ENCODE results near the gene AFDN.

Gene AFDN

DNA sequence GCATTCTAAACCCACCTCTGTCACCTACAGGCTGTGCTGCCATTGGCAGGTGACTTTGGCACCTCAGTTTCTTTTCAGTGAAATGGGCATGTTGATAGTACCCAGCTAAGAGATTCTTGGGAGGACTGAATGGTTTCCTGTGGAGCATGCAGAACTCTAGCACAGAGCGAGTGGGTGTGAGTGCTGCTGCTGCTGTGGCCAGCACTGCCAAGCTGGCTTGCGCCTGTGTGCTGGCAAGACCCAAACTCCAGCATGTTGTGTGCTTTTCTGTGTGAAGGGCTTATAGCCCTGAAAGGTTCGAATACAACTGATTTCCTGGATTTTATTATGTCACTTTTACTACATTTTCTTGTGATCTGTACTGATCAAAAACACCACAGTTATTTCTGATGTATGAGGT lies 92.6 kb downstream of the AFDN start:
- no peak for DNase-seq

- DNase-seq, result no peak
Measured at GRCh38 chr6:167920165-167920564, 93.5 kb downstream of the AFDN start.

DNA sequence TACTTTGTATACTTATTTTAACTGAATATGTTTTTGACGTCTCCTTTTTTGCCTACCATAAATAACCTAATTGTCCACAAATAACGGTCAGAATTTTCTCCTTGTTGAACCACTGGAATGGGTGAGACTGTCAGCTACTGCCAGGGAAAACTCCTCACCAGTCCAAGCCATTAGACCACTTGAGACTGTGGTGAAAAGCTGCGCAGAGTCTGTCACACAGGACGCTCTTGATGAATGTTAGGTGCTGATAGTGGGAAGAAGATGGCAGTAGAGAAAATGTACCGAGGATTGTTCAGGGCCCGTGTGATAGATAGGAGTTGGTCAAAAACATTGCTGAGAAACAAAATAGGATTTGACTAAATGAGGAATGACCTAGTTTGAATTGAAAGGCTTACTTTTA lies 95.1 kb downstream of the AFDN start:
- DNase-seq, result no peak

DNA sequence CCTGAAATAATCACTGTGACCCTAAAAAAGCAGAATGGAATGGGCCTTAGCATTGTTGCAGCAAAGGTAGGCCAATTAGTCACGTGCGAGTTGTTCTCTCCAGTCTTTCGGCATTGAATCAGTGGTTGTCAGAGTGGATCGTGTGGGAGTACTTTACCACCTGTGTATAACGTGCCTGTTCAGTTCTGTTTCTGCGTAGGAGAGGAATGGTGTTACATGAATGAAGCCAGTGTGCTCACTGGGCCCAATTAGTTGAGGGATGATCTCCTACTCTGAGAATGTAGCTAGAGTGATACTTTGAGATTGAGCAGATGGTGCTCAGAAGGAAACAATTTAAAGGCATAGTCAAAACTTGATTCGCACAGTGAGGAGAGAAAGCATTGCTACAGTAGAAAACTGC lies 98.3 kb downstream of the AFDN start:
- no peak for DNase-seq

GRCh38 chr6:167927246-167927645 lies 100.5 kb downstream of the AFDN start:
- no peak for DNase-seq

- no peak for DNase-seq
Measured at GRCh38 chr6:167928111-167928510, 101.4 kb downstream of the AFDN start.

- DNase-seq, result no peak
Measured at GRCh38 chr6:167930295-167930694, 103.6 kb downstream of the AFDN start.

DNA sequence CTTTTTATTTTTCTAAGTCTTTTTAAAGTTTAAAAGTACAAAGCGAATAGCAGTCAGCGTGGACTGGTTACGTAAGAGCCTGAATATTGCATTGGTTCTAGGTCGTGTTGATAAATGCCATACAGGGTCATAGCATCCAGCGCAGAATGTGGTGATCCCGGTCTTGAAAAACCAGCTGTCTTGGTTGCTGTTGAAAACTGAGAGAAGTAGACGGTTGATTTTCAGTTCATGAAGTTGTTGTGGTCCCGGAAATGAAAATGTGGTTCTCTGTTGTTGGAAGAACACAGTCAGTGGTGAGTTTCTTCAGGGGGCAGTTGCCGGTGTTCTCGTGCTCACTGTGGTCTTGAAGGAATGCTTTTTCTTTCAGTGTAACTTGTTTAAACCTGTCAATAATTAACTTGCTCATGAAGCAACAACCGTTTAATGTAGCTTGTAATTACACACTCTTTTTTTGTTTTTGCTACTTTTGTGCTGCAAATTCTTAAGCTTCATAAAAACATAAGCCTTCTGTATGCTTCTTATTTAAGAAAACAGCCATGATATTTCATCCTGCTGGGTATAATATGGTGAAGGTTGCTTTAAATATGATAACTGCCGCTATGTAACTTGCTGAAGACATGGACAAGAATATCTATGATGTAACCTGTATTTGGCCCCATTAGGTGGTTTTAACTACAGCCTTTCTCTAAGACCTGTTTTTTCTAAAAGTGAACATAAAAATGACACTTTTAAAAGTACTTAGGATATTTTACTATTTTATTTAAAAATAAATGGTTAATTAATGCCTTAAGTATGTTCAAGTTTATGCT lies 106.0 kb downstream of the AFDN start:
- DNase-seq, result peak; percentile 9

DNA sequence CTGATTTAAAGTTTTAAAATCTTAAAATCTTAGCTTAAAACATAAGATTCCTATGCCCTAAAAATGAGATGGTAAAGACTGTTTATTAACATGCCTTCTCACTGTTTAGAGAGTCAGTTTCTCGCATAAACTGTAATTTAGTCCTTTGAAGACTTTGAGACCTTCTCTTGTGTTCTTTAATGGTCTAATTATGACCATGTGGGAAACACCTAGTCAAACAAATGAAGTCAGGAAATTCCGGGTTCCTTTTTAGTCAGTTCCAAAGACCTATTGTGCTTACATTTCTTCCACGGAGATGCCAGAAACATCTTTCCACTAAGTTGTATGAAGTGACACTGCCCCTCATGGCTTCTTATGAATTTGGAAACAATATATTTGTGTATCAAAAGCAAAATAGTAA lies 106.6 kb downstream of the AFDN start:
- no peak for DNase-seq

DNA sequence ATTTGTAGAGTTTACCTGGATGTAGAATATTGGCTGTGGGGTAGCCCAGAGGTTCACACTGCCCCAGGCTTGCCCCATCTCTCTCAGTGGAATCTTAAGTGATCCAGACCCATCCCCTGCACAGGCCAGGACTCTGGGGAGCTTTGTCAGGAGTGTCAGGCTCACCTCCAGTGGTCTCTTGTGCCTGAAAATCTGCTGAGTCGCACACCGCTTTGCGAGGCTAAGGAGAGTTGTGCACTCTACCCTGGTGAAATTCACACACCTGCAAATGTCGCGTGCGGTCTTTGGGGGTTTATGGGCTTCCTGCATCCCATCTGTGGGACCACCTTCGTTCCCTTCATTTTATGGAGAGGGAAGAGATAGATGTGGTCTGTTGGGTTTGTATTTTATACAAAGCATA lies 107.1 kb downstream of the AFDN start:
- no peak for DNase-seq

- no peak for DNase-seq
Measured at GRCh38 chr6:167934426-167934864, 107.7 kb downstream of the AFDN start.

DNA sequence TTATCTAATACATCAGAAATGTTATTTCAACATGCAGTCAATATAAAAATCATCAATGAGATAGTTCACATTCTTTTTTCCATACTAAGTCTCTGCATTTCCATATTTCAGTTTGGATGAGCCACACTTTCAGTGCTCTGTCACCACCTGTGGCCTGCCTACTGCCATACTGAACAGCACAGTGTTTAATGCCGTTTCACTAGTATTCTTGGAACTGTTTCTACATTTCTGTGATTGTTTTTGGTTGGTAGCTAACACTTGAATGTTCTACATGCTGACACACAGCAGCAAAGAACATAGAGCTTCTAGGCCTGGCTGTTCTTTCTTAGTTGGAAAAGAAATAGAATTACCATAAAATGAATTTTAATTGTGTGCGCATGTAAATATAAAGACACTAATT lies 109.3 kb downstream of the AFDN start:
- DNase-seq, result peak; percentile 27

- DNase-seq, result no peak
Measured at GRCh38 chr6:167937301-167937700, 110.6 kb downstream of the AFDN start.

DNA sequence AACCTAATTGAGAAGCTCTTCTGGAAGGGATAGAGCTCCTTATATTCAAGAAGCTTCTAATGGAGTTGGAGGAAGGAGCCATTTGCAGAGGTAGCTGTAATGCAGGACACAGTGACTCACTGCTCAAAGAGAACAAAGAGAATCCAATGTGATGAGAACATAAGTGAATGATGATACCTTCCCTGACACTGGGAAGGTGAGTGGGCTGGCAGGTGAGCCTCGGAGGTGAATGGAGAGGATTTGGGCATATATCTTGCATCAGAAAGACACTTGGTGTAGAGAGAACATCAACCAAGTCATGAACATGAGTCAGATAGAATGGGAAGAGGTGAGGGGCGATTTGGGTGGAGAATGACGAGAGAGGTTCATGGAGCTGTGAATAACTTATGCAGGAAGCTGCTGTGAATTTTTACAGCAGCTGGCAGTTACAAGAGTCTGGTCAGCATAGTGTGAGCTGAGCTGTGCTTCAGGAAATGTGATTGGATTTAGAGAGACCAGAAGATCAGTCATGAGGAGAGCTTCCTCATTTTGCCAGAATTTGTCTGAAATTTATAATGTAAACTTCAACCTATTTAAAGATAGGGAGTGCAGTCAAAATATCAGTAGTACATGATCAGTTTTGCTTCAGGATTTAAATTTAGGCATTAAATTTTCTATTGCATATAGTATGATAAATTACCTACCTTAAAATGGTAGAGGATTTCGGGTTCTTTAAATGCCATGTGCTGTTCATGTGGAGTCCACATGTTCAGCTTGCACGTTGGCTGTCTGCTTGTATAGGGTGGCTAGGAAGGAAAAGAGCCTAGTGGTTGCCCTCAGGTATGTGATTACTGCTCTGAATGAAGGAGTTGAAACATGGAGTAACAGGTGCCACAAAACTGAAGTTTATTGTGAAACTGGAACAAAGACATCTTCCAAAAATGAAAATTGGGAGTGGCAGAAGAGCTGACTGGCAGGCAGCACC lies 111.5 kb downstream of the AFDN start:
- DNase-seq, result no peak

- DNase-seq, result no peak
Measured at GRCh38 chr6:167941822-167942221, 115.1 kb downstream of the AFDN start.

DNA sequence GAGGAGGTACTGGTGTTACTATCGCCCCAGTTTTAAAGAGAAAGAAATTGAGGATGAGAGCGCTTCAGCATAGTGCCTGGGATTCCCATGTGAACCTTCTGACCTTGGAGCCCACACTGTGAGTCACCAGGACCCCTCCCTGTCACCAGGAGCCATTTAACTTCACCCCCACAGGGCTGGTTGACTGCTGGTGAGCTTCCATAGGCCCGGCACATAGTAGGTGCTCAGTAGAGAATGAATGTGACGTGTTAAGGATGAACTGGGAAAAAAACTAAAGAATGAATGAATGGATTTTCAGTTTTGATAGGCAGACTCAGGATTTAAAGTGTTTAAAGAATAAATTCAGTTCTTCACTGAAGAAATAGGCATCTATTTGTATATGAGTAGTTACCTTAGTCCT lies 117.4 kb downstream of the AFDN start:
- no peak for DNase-seq

DNA sequence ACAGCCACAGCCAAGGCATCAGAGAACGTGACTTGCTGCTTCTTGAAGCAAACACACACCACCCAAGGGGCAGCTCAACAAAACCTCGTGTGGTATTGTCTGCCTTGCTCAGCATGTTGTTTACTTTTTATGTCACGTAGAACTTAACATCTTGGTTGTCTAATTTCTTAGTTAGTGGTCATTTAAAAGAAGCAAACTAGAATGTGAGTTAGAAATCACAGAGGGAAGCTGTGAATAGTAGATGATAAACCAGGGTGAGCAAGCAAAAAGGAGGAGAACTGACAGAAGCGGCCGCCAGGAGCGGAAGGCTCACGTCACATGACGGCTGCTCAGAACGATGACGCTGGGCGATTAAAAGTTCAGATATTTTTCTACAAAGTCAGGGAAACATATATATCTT lies 119.3 kb downstream of the AFDN start:
- DNase-seq, result no peak

DNA sequence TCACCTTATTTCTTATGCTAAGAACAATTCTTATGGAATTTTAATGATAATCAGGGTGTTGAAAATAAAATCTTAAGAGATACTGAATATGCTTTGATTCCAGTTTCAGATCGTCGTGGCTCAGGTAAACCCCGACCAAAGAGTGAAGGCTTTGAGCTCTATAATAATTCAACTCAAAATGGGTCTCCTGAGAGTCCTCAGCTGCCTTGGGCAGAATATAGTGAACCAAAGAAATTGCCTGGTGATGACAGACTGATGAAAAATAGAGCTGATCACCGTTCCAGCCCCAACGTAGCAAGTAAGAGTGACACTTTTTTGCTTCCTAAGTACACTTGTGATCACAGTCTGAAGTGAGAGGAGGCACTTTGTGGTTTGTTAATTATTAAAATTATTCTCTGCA lies 119.9 kb downstream of the AFDN start:
- DNase-seq, result no peak

DNA sequence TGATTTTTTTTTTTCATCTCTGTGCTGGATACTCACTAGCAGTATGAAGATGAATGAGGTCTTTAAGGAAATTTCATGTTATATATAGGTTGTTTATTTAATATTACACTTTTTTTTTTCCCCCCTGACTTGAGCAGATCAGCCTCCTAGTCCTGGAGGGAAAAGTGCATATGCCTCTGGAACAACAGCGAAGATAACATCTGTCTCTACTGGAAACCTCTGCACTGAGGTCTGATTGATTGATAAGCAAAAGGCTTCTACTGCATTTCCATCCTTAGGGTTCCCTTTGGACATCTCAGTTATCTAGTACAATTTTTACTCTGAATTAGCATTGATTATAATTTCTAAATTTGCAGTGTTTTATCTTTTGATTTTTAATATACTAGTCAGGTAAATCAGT lies 121.0 kb downstream of the AFDN start:
- DNase-seq, result no peak

GRCh38 chr6:167948716-167949115 lies 122.0 kb downstream of the AFDN start:
- peak; percentile 4 for DNase-seq

DNA sequence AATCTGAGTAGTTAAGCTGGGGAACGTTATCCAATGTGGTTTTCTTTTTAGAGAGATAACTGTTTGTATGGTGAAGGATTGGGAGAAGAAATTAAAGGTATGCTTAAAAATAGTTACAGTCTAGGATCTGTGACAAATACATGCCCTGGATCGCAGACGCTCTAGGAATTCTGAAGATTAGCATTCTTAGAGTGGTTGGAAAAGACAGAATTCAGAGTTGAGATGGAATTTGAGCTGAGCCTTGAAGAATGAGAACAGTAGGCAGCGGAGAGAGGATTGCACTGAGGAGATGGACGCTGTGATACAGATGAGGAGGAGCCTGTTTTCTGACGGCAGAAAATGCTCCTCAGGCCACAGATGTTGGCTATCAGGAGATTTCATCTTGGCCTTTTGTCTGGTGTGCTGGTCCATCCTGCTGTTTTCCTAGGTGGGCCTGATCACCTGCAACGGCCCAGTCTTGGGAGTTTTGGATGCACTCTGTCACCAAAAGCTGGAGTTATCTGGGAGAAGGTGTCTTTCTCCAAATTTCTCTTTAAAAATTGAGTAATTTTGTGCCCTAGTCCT lies 122.5 kb downstream of the AFDN start:
- DNase-seq, result peak; percentile 18

- DNase-seq, result no peak
Measured at GRCh38 chr6:167951781-167952511, 125.2 kb downstream of the AFDN start.

GRCh38 chr6:167952512-167952859 lies 125.8 kb downstream of the AFDN start:
- DNase-seq, result no peak
